Gastroesophageal sphincter (tissue), 4 donors: ENCODE data around the gene GNPTAB. TPM values are rescaled to one million over a fixed set of nuclear protein-coding genes. Genes with fewer than 3 reads are reported as not detected.

ENCODE experiments used
- ATAC-seq: fragments of 150-250 bp; one replicate; pipeline ENCODE4 v1.9.1; 2016; ENCODE audit warnings: mild to moderate bottlenecking, moderate library complexity
- H3K27ac ChIP-seq, 4 donors: fragments of 200-600 bp; sonication (generic) in 3 of 4; 1 replicate in 3 of 4; 2 replicates in 1 of 4; pipeline ENCODE4 v1.5.1; 2016 to 2019
- H3K27me3 ChIP-seq: fragments of 200-600 bp; sonication (generic); one replicate; pipeline ENCODE4 v1.5.1; 2019
- H3K36me3 ChIP-seq, 2 donors: fragments of 200-600 bp; sonication (generic); one replicate each; pipeline ENCODE4 v1.5.1; 2019; ENCODE audit warnings: control low read depth in 1 of 2
- H3K4me1 ChIP-seq, 3 donors: fragments of 200-600 bp; sonication (generic); 1 replicate in 2 of 3; 2 replicates in 1 of 3; pipeline ENCODE4 v1.5.1; 2016 to 2019; ENCODE audit warnings: control low read depth in 2 of 3
- H3K4me3 ChIP-seq, 2 donors: fragments of 200-600 bp; sonication (generic); one replicate each; pipeline ENCODE4 v1.5.1; 2019; ENCODE audit warnings: mild to moderate bottlenecking in 1 of 2, moderate library complexity in 1 of 2
- H3K9me3 ChIP-seq, 3 donors: fragments of 200-600 bp; sonication (generic); one replicate each; pipeline ENCODE4 v1.5.1; 2017 to 2019; ENCODE audit warnings: control low read depth in 2 of 3
- CTCF ChIP-seq, 4 experiments: fragments of 200-600 bp in 2 of 4; fragments of 450-650 bp in 2 of 4; sonication (generic) in 1 of 4; IDR thresholded peaks; one replicate each; pipeline ENCODE4 v1.5.1; 2017 to 2019; ENCODE audit warnings: antibody characterized with exemption in 4 of 4, mild to moderate bottlenecking in 2 of 4, moderate library complexity in 2 of 4
- EP300 ChIP-seq: sonication (generic); formaldehyde crosslinking; IDR thresholded peaks from one replicate; pipeline ENCODE4 v1.6.1; 2017; ENCODE audit warnings: antibody characterized with exemption, mild to moderate bottlenecking
- POLR2A ChIP-seq, 2 donors: fragments of 450-650 bp; IDR thresholded peaks; one replicate each; pipeline ENCODE4 v1.6.1; 2017; ENCODE audit warnings: antibody characterized with exemption in 2 of 2, mild to moderate bottlenecking in 2 of 2, moderate library complexity in 1 of 2
- POLR2AphosphoS5 ChIP-seq: sonication (generic); formaldehyde crosslinking; IDR thresholded peaks from one replicate; pipeline ENCODE4 v1.6.1; 2017; ENCODE audit warnings: antibody characterized with exemption
- WGBS, 2 donors: methylation state at CpG; one replicate each; pipeline ENCODE4 v1.1.5; 2018; ENCODE audit warnings: low coverage in 1 of 2; 5-methylcytosine and 5-hydroxymethylcytosine counted together
- total RNA-seq, 4 donors: library from RNA; depleted of rRNA; stranded (reverse); fragments of >200 nt; gene quantifications; one replicate each; pipeline ENCODE4 v1.1.0, GENCODE V29; 2016

GNPTAB gene
- total RNA-seq, 4 donors from 2014 or later: 25.8 to 43.2 (median 36.3) TPM

GRCh38 chr12:101775816-101776215 is 54.9 kb downstream of the GNPTAB start:
- H3K27ac ChIP-seq: no peak overlapping the region
- no peaks in the 10 kb centered on the region for H3K9me3 ChIP-seq
- peaks cover 0 to 32% (median 0%) of the 10 kb centered on the region in 3 donors for H3K4me1 ChIP-seq
- no peaks in the 10 kb centered on the region for H3K27me3 ChIP-seq
- 68% methylated on average over 2 of the region's 2 CpGs; no CpG with 5 or more reads in 1 of the 2 donors for WGBS, 2 donors
- no peak for ATAC-seq
- H3K36me3 ChIP-seq: peaks cover 0 to 45% of the 10 kb centered on the region in 2 donors
- H3K4me3 ChIP-seq: no peak overlapping the region
- TF ChIP-seq POLR2AphosphoS5: no peak
- no peak for TF ChIP-seq CTCF (IDR thresholded peaks at IDR 0.05)
- TF ChIP-seq EP300: no peak
- TF ChIP-seq POLR2A (IDR thresholded peaks at IDR 0.05): no peak

GRCh38 chr12:101773650-101774162 is 57.1 kb downstream of the GNPTAB start:
- no peaks in the 10 kb centered on the region for H3K9me3 ChIP-seq
- WGBS, 2 donors: 0 to 52% methylated on average over 1 to 2 of the region's 2 CpGs
- ATAC-seq: peak; percentile 57
- H3K4me3 ChIP-seq: no peak overlapping the region
- no peak for TF ChIP-seq EP300
- TF ChIP-seq CTCF (IDR thresholded peaks at IDR 0.05): peak; percentile 91 to 98 (median 95)
- peaks cover 0 to 32% (median 0%) of the 10 kb centered on the region in 3 donors for H3K4me1 ChIP-seq
- no peak overlapping the region for H3K27ac ChIP-seq
- peaks cover 3 to 51% of the 10 kb centered on the region in 2 donors for H3K36me3 ChIP-seq
- no peaks in the 10 kb centered on the region for H3K27me3 ChIP-seq

GRCh38 chr12:101772012-101772775 is 58.6 kb downstream of the GNPTAB start:
- H3K36me3 ChIP-seq: peaks cover 3 to 57% of the 10 kb centered on the region in 2 donors
- no peak overlapping the region for H3K4me3 ChIP-seq
- ATAC-seq: no peak
- TF ChIP-seq CTCF (IDR thresholded peaks at IDR 0.05): no peak
- TF ChIP-seq POLR2AphosphoS5: no peak
- TF ChIP-seq POLR2A (IDR thresholded peaks at IDR 0.05): no peak
- no peak for TF ChIP-seq EP300
- no peaks in the 10 kb centered on the region for H3K27me3 ChIP-seq
- peaks cover 0 to 19% (median 0%) of the 10 kb centered on the region in 3 donors for H3K4me1 ChIP-seq
- WGBS, 2 donors: 65 to 85% methylated on average over 3 to 5 of the region's 5 CpGs
- H3K9me3 ChIP-seq: no peaks in the 10 kb centered on the region
- no peak overlapping the region for H3K27ac ChIP-seq

GRCh38 chr12:101769865-101770264 is 60.9 kb downstream of the GNPTAB start:
- no peak overlapping the region for H3K27ac ChIP-seq
- no peak for ATAC-seq
- H3K9me3 ChIP-seq: no peaks in the 10 kb centered on the region
- no peak for TF ChIP-seq POLR2AphosphoS5
- no peak for TF ChIP-seq EP300
- TF ChIP-seq POLR2A (IDR thresholded peaks at IDR 0.05): no peak
- TF ChIP-seq CTCF (IDR thresholded peaks at IDR 0.05): no peak
- no peaks in the 10 kb centered on the region for H3K27me3 ChIP-seq
- no peak overlapping the region for H3K4me3 ChIP-seq
- peaks cover 3 to 69% of the 10 kb centered on the region in 2 donors for H3K36me3 ChIP-seq
- 84 to 90% methylated on average over 3 of the region's 5 CpGs for WGBS, 2 donors
- H3K4me1 ChIP-seq: peaks cover 0 to 12% (median 0%) of the 10 kb centered on the region in 3 donors

- TF ChIP-seq POLR2A (IDR thresholded peaks at IDR 0.05): no peak
- no peak for TF ChIP-seq CTCF (IDR thresholded peaks at IDR 0.05)
- TF ChIP-seq EP300: no peak
- no peak for TF ChIP-seq POLR2AphosphoS5
- Histone ChIP-seq H3K4me1 (peaks cover 0 to 20% (median 0%) of the 10 kb centered on the region in 3 donors), H3K27ac (no peak overlapping the region), H3K36me3 (peaks cover 3 to 80% of the 10 kb centered on the region in 2 donors), H3K27me3 (no peaks in the 10 kb centered on the region), H3K4me3 (no peak overlapping the region), H3K9me3 (no peaks in the 10 kb centered on the region)
- no peak for ATAC-seq
- 94% methylated on average over 2 of the region's 2 CpGs; no CpG with 5 or more reads in 1 of the 2 donors for WGBS, 2 donors
Measured at GRCh38 chr12:101768781-101769180, 62.0 kb downstream of the GNPTAB start.
